ENCODE results near the gene ALKBH6. TPM values are rescaled to one million over a fixed set of nuclear protein-coding genes. Genes with fewer than 3 reads are reported as not detected.
A peak's percentile ranks its signal among the peaks of the same experiment; 100 is the strongest.

ALKBH6 gene
- total RNA-seq, 1 experiment from 2014 or later = 32.5 TPM

GRCh38 chr19:35963514-35963913 lies 50.5 kb downstream of the ALKBH6 start:
- Mint-ChIP-seq H3K27ac (no peak overlapping the region), H3K36me3 (ENCODE audit: insufficient read depth in 1 of 3, low read depth in 3 of 3) (no peaks in the 10 kb centered on the region), H3K4me3 (no peak overlapping the region), H3K9me3 (no peaks in the 10 kb centered on the region; a peak in 1 of 5 replicates), H3K27me3 (ENCODE audit: low read depth) (peaks cover 51% of the 10 kb centered on the region), H3K4me1 (no peaks in the 10 kb centered on the region)
- H2BK12ac ChIP-seq (ENCODE audit: insufficient read length, low read depth, low read length) = no peak overlapping the region
- no peaks in the 10 kb centered on the region for H3K9me3 ChIP-seq (ENCODE audit: control insufficient read depth, low read depth, low read length)
- no peak overlapping the region for H3K27ac ChIP-seq (ENCODE audit: insufficient read length, low read depth, low read length)
- H3K56ac ChIP-seq (ENCODE audit: insufficient read length, low read depth, low read length) = no peak overlapping the region
- H2BK20ac ChIP-seq (ENCODE audit: low read depth, low read length, poor library complexity, severe bottlenecking) = no peak overlapping the region
- H2BK5ac ChIP-seq (ENCODE audit: insufficient read length, low read length) = no peak overlapping the region
- TF ChIP-seq, protein P1, sequence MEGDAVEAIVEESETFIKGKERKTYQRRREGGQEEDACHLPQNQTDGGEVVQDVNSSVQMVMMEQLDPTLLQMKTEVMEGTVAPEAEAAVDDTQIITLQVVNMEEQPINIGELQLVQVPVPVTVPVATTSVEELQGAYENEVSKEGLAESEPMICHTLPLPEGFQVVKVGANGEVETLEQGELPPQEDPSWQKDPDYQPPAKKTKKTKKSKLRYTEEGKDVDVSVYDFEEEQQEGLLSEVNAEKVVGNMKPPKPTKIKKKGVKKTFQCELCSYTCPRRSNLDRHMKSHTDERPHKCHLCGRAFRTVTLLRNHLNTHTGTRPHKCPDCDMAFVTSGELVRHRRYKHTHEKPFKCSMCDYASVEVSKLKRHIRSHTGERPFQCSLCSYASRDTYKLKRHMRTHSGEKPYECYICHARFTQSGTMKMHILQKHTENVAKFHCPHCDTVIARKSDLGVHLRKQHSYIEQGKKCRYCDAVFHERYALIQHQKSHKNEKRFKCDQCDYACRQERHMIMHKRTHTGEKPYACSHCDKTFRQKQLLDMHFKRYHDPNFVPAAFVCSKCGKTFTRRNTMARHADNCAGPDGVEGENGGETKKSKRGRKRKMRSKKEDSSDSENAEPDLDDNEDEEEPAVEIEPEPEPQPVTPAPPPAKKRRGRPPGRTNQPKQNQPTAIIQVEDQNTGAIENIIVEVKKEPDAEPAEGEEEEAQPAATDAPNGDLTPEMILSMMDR (conservative IDR thresholded peaks at IDR 0.05) = no peak
- H2AFZ ChIP-seq (ENCODE audit: low read length) = no peak overlapping the region
- H2AK5ac ChIP-seq (ENCODE audit: insufficient read length, low read length) = no peak overlapping the region
- no peak overlapping the region for H3K4ac ChIP-seq (ENCODE audit: low read depth, low read length)
- no peak overlapping the region for H3K18ac ChIP-seq (ENCODE audit: insufficient read length, low read depth, low read length)
- H3K14ac ChIP-seq (ENCODE audit: insufficient read depth, low read length) = no peak overlapping the region
- H3K9ac ChIP-seq (ENCODE audit: extremely low read depth, insufficient read length, low read length) = no peak overlapping the region
- H4K5ac ChIP-seq (ENCODE audit: insufficient read length, low read depth, low read length) = no peak overlapping the region
- no peaks in the 10 kb centered on the region for H3K79me2 ChIP-seq (ENCODE audit: insufficient read depth, low read length)
- H3K4me1 ChIP-seq (ENCODE audit: insufficient read depth, low read length) = no peaks in the 10 kb centered on the region
- no peaks in the 10 kb centered on the region for H3K23me2 ChIP-seq (ENCODE audit: insufficient read length, low read depth, low read length, poor library complexity, severe bottlenecking)
- DNase-seq = peak; percentile 76
- no peak overlapping the region for H4K8ac ChIP-seq (replicated peaks; ENCODE audit: insufficient read length, low read depth, low read length)
- peaks cover under 1% of the 10 kb centered on the region for H4K20me1 ChIP-seq (ENCODE audit: control insufficient read depth, insufficient read depth, insufficient read length)
- no CpG with 5 or more reads among the region's 9 CpGs for WGBS (ENCODE audit: extremely low coverage, insufficient read length, low lambda C conversion rate)
- H3K23ac ChIP-seq (ENCODE audit: insufficient read length, low read depth, low read length) = no peak overlapping the region
- H2BK120ac ChIP-seq (ENCODE audit: low read depth, low read length, poor library complexity, severe bottlenecking) = no peak overlapping the region
- no peaks in the 10 kb centered on the region for H3K79me1 ChIP-seq (ENCODE audit: insufficient read depth, low read depth, low read length, poor library complexity, severe bottlenecking)
- H3T11ph ChIP-seq (ENCODE audit: low read length) = no peak overlapping the region
- peaks cover 9% of the 10 kb centered on the region for H3K27me3 ChIP-seq (ENCODE audit: insufficient read depth, low read length)
- H4K91ac ChIP-seq (ENCODE audit: insufficient read length, low read depth, low read length) = no peak overlapping the region
- H2BK15ac ChIP-seq (ENCODE audit: low read depth, low read length) = no peak overlapping the region
- H3K4me2 ChIP-seq (ENCODE audit: insufficient read depth, insufficient read length, low read length) = no peak overlapping the region

All from H9 (cell line).